ENCODE data around the gene HOXA7.

The HOXA7 gene

DNA sequence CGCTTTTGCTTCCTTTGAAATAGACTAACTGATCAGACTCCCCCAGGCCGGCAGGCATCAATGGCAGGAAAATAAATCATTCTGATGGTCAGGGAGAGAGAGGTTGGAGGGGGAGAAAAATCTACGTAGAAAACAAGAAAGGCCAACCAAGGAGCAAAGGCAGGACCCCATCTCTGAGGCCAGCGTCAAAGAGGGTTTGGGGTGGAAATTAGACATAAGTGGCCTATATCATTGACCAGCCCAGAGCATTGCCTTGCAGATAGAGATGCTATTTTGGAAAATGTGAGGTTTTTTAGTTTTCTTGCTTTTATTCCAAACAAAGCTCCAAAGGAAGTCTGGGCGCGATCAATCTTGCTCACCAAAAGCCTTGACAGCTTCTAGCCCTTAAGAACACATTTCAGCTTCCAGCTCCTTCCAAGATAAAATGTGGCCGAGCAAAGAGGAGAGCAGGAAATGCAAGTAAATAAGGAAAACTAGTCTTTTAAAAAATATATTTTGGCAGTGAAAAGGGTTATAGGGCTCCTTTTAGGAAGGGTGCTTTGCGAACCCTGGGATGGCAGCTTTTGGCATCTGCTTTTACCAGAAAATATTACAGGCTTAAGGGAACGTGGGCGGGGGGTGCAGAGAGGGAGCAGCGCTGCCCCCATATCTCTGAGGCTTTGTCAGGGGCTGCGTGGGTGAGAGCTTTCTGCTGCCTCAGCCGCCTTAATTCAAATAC, 52.0 kb downstream of the HOXA7 start:
- DNase-seq, result no peak

Data from stimulated activated CD4-positive, alpha-beta T cell treated with anti-CD3 and anti-CD28 coated beads, Interleukin-2, amount 100 ng/mL, for 24 hours (primary cell).